OCI-LY7 (cell line): ENCODE measurements around the gene TRPV6. TPM values are rescaled to one million over a fixed set of nuclear protein-coding genes. Genes with fewer than 3 reads are reported as not detected.

Experiments
- BruUV-seq: library from RNA; stranded (reverse); fragments of 400-500 nt; replicated peaks from 2 replicates; lab custom pipeline; 2021; lab: Mats Ljungman, UMichigan
- CTCF ChIA-PET: fragments of 300-600 bp; sonication (Branson Sonifier 250); formaldehyde crosslinking; loops from one replicate; lab custom pipeline; 2022; ENCODE audit warnings: antibody characterized with exemption; ENCODE audit not compliant: unreplicated experiment; lab: Charles Lee
- POLR2A ChIA-PET: fragments of 300-600 bp; sonication (Branson Sonifier 250); formaldehyde crosslinking; loops from one replicate; lab custom pipeline; 2022; ENCODE audit warnings: antibody characterized with exemption; lab: Charles Lee
- DNase-seq: peaks from one replicate; pipeline ENCODE4 v3.0.0-alpha.2; 2015; ENCODE audit warnings: low spot score
- H2AFZ ChIP-seq: fragments of 200-600 bp; sonication (generic), shearing (Covaris generic); 2 replicates; pipeline ENCODE4 v1.6.1; 2014; ENCODE audit warnings: mild to moderate bottlenecking, antibody characterized with exemption, low read length, moderate library complexity
- H3K27ac ChIP-seq: fragments of 200-600 bp; sonication (generic); 2 replicates; pipeline ENCODE4 v1.5.1; 2014; ENCODE audit warnings: mixed run types, low read depth, mild to moderate bottlenecking, moderate library complexity, low read length, inconsistent platforms; ENCODE audit not compliant: poor library complexity, severe bottlenecking
- H3K36me3 ChIP-seq: fragments of 200-600 bp; sonication (generic); 2 replicates; pipeline ENCODE4 v1.6.1; 2014; ENCODE audit warnings: mild to moderate bottlenecking, antibody characterized with exemption, low read length, moderate library complexity, mixed read lengths; ENCODE audit not compliant: insufficient read depth
- H3K4me1 ChIP-seq: fragments of 200-600 bp; sonication (generic); 2 replicates; pipeline ENCODE4 v1.5.1; 2014; ENCODE audit warnings: mild to moderate bottlenecking, low read length; ENCODE audit not compliant: insufficient read depth, poor library complexity, severe bottlenecking
- H3K4me2 ChIP-seq: fragments of 200-600 bp; sonication (generic); 2 replicates; pipeline ENCODE4 v1.6.1; 2014; ENCODE audit warnings: mild to moderate bottlenecking, low read length
- H3K4me3 ChIP-seq: fragments of 200-600 bp; sonication (generic); 2 replicates; pipeline ENCODE4 v1.5.1; 2014; ENCODE audit warnings: mild to moderate bottlenecking, low read depth, low read length; ENCODE audit not compliant: poor library complexity, severe bottlenecking
- H3K79me2 ChIP-seq: fragments of 200-600 bp; sonication (generic); 2 replicates; pipeline ENCODE4 v1.6.1; 2016; ENCODE audit warnings: low read depth, mild to moderate bottlenecking, low read length, moderate library complexity, mixed read lengths; ENCODE audit not compliant: insufficient read depth
- H3K9me2 ChIP-seq: fragments of 200-600 bp; sonication (generic); 2 replicates; pipeline ENCODE4 v1.6.1; 2016; ENCODE audit warnings: mild to moderate bottlenecking, low read length, mixed read lengths; ENCODE audit not compliant: insufficient read depth
- H3K9me3 ChIP-seq: fragments of 200-600 bp; sonication (generic); 2 replicates; pipeline ENCODE4 v1.6.1; 2014; ENCODE audit warnings: mild to moderate bottlenecking, mixed run types, low read length, mixed read lengths
- H4K20me1 ChIP-seq: fragments of 200-600 bp; sonication (generic); 2 replicates; pipeline ENCODE4 v1.6.1; 2014; ENCODE audit warnings: mild to moderate bottlenecking, antibody characterized with exemption, low read length, moderate library complexity, mixed read lengths; ENCODE audit not compliant: insufficient read depth
- CTCF ChIP-seq: fragments of 200-600 bp; sonication (generic); conservative IDR thresholded peaks from 2 replicates; pipeline ENCODE4 v1.5.1; 2014; ENCODE audit warnings: mild to moderate bottlenecking, antibody characterized with exemption, low read length, moderate library complexity, mixed read lengths
- EZH2phosphoT487 ChIP-seq: fragments of 200-600 bp; sonication (generic); IDR thresholded peaks from 2 replicates; pipeline ENCODE4 v1.6.1; 2018; ENCODE audit warnings: low read depth, borderline replicate concordance, mild to moderate bottlenecking, mixed run types, antibody characterized with exemption, low read length, moderate library complexity, mixed read lengths
- intact Hi-C: fragments of 100-400 bp; cut with micrococcal nuclease; formaldehyde crosslinking; loops from one replicate; pipeline ENCODE4 v1.10.0; 2022; ENCODE audit not compliant: unreplicated experiment
- total RNA-seq, 2 experiments: library from RNA; depleted of rRNA in 1 of 2; stranded (reverse); fragments of >200 nt in 1 of 2; shearing (Covaris generic) in 1 of 2; gene quantifications; 2 replicates each; pipeline ENCODE4 v1.2.3, GENCODE V29; 2014 to 2022

The TRPV6 gene
- total RNA-seq, 2 experiments from 2014 or later, result not detected

GRCh38 chr7:142876991-142877910 is 8.3 kb downstream of the TRPV6 start:
- Histone ChIP-seq H3K79me2 (no peaks in the 10 kb centered on the region), H3K9me2 (no peaks in the 10 kb centered on the region), H3K27ac (no peak overlapping the region), H3K9me3 (no peaks in the 10 kb centered on the region), H4K20me1 (no peaks in the 10 kb centered on the region), H3K4me1 (no peaks in the 10 kb centered on the region), H3K36me3 (no peaks in the 10 kb centered on the region), H3K4me2 (no peak overlapping the region), H3K4me3 (no peak overlapping the region), H2AFZ (no peak overlapping the region)
- DNase-seq, result no peak
- no peak for TF ChIP-seq CTCF
- TF ChIP-seq EZH2phosphoT487, result no peak
- ChIA-PET POLR2A (no interaction called here), CTCF (no interaction called here)
- intact Hi-C loops, result no loop called here
- BruUV-seq, result no TSS peak

DNA sequence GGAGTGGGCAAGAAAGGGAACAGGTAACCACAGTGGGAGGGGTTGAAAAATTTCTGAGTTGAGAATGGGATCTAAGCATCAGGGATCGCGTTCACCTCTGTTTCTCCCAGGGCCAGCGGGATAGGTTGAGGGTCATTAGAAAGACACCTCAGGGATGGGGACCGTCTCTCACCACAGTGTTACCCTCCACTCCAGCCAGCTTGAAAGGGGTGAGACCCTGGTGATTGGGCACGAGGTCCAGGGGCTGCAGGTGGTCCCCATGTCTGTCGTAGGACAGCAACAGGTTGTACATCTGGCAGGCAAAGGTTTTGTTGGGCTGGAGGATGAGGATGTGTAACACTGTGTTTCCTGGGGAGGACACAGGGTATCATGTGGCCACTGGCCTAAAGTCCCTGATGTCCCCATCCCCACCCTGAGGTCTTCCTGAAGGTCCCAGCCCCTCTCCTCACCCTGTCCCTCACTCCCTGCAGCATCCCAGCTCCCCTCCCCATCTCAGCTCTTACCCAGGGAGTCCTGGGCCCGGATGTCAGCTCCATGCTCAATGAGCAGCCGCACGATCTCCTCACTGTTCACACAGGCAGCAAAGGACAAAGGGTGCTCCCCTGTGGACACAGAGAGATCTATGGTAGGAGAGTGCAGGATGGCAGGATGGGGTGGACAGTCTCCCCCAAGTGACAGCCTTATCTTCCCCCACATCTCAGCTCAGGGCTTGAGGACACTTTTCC is 9.1 kb downstream of the TRPV6 start:
- H3K9me2 ChIP-seq, result no peaks in the 10 kb centered on the region
- no peak overlapping the region for H3K27ac ChIP-seq
- ChIA-PET CTCF (no interaction called here), POLR2A (no interaction called here)
- TF ChIP-seq EZH2phosphoT487, result no peak
- TF ChIP-seq CTCF, result 0 out of 2 replicates have a peak, but pooled peaks have one; percentile 1
- H3K4me1 ChIP-seq, result no peaks in the 10 kb centered on the region
- H3K79me2 ChIP-seq, result no peaks in the 10 kb centered on the region
- DNase-seq, result no peak
- no peak overlapping the region for H3K4me3 ChIP-seq
- H3K4me2 ChIP-seq, result no peak overlapping the region
- no peaks in the 10 kb centered on the region for H3K9me3 ChIP-seq
- no peaks in the 10 kb centered on the region for H4K20me1 ChIP-seq
- no peak overlapping the region for H2AFZ ChIP-seq
- intact Hi-C loops, result no loop called here
- no peaks in the 10 kb centered on the region for H3K36me3 ChIP-seq
- no TSS peak for BruUV-seq
